GM12891 (cell line): Measurements from ENCODE around the gene STXBP6.

ENCODE experiments used
- SPI1 ChIP-seq: IDR thresholded peaks from 2 replicates; pipeline ENCODE4 v1.6.1; 2011; ENCODE audit warnings: low read depth, low read length, control low read depth
- TAF1 ChIP-seq: IDR thresholded peaks from 2 replicates; pipeline ENCODE4 v1.6.1; 2011; ENCODE audit warnings: low read depth, low read length, control low read depth

- TF ChIP-seq SPI1 (no peak), TAF1 (no peak)
Observed at GRCh38 chr14:24947131-24947530, 102.8 kb downstream of the STXBP6 start.
